SK-N-MC (cell line): ENCODE measurements around the gene BACE1-AS.
A peak's percentile ranks its signal among the peaks of the same experiment; 100 is the strongest.

Experiments
- EZH2 ChIP-seq: fragments of 200-600 bp; sonication (generic); IDR thresholded peaks from one replicate; pipeline ENCODE4 v1.6.1; 2017; ENCODE audit warnings: antibody characterized with exemption
- POLR2AphosphoS5 ChIP-seq: IDR thresholded peaks from 2 replicates; pipeline ENCODE4 v1.6.1; 2012; ENCODE audit warnings: mild to moderate bottlenecking, low read depth, low read length, borderline replicate concordance

GRCh38 chr11:117327567-117328374, 36.6 kb downstream of the BACE1-AS start, which contains the start of gene CEP164:
- TF ChIP-seq POLR2AphosphoS5 (peak; percentile 66), EZH2 (no peak)
